H9 (cell line): Measurements from ENCODE around the gene BUD13. TPM values are rescaled to one million over a fixed set of nuclear protein-coding genes. Genes with fewer than 3 reads are reported as not detected.

ENCODE experiments used
- DNase-seq: peaks from one replicate; pipeline ENCODE4 v3.0.0-alpha.2; 2017
- H2AFZ ChIP-seq: one replicate; pipeline ENCODE4 v1.6.1; 2013; ENCODE audit warnings: mild to moderate bottlenecking, low read length, control low read depth, moderate library complexity
- H2AK5ac ChIP-seq: 2 replicates; pipeline ENCODE4 v1.6.1; 2013; ENCODE audit warnings: low read length, control low read depth, mixed read lengths; ENCODE audit not compliant: insufficient read length
- H2BK120ac ChIP-seq: one replicate; pipeline ENCODE4 v1.6.1; 2013; ENCODE audit warnings: low read depth, mild to moderate bottlenecking, low read length, control low read depth, inconsistent platforms; ENCODE audit not compliant: poor library complexity, severe bottlenecking
- H2BK12ac ChIP-seq: 2 replicates; pipeline ENCODE4 v1.6.1; 2013; ENCODE audit warnings: low read length, control low read depth, mixed read lengths, low read depth; ENCODE audit not compliant: insufficient read length
- H2BK15ac ChIP-seq: 2 replicates; pipeline ENCODE4 v1.6.1; 2013; ENCODE audit warnings: low read depth, low read length, control low read depth
- H2BK20ac ChIP-seq: one replicate; pipeline ENCODE4 v1.6.1; 2013; ENCODE audit warnings: low read depth, mild to moderate bottlenecking, low read length, control low read depth, inconsistent platforms; ENCODE audit not compliant: poor library complexity, severe bottlenecking
- H2BK5ac ChIP-seq: 2 replicates; pipeline ENCODE4 v1.6.1; 2013; ENCODE audit warnings: low read length, control low read depth, mixed read lengths; ENCODE audit not compliant: insufficient read length
- H3K14ac ChIP-seq: 2 replicates; pipeline ENCODE4 v1.6.1; 2013; ENCODE audit warnings: low read length, control low read depth; ENCODE audit not compliant: insufficient read depth
- H3K18ac ChIP-seq: 2 replicates; pipeline ENCODE4 v1.6.1; 2013; ENCODE audit warnings: low read depth, mild to moderate bottlenecking, mixed read lengths, low read length, control low read depth; ENCODE audit not compliant: insufficient read length
- H3K23ac ChIP-seq: 2 replicates; pipeline ENCODE4 v1.6.1; 2013; ENCODE audit warnings: low read length, control low read depth, mixed read lengths, low read depth; ENCODE audit not compliant: insufficient read length
- H3K23me2 ChIP-seq: 2 replicates; pipeline ENCODE4 v1.6.1; 2013; ENCODE audit warnings: low read depth, mild to moderate bottlenecking, mixed read lengths, low read length, control low read depth; ENCODE audit not compliant: insufficient read length, poor library complexity, severe bottlenecking
- H3K27ac ChIP-seq: 2 replicates; pipeline ENCODE4 v1.5.1; 2013; ENCODE audit warnings: low read length, control low read depth, mixed read lengths, low read depth; ENCODE audit not compliant: insufficient read length
- H3K27me3 ChIP-seq: 2 replicates; pipeline ENCODE4 v1.6.1; 2013; ENCODE audit warnings: low read length, control low read depth, inconsistent platforms; ENCODE audit not compliant: insufficient read depth
- H3K4ac ChIP-seq: 2 replicates; pipeline ENCODE4 v1.6.1; 2013; ENCODE audit warnings: low read depth, mild to moderate bottlenecking, control low read depth, inconsistent platforms, low read length, moderate library complexity
- H3K4me1 ChIP-seq: 2 replicates; pipeline ENCODE4 v1.6.1; 2013; ENCODE audit warnings: low read length, control low read depth, inconsistent platforms; ENCODE audit not compliant: insufficient read depth
- H3K4me2 ChIP-seq: 2 replicates; pipeline ENCODE4 v1.6.1; 2013; ENCODE audit warnings: low read length, control low read depth, mixed read lengths; ENCODE audit not compliant: insufficient read length, insufficient read depth
- H3K56ac ChIP-seq: 2 replicates; pipeline ENCODE4 v1.6.1; 2013; ENCODE audit warnings: low read depth, mild to moderate bottlenecking, mixed read lengths, low read length, control low read depth; ENCODE audit not compliant: insufficient read length
- H3K79me1 ChIP-seq: 2 replicates; pipeline ENCODE4 v1.6.1; 2013; ENCODE audit warnings: low read depth, mild to moderate bottlenecking, moderate library complexity, low read length, control low read depth, inconsistent platforms; ENCODE audit not compliant: insufficient read depth, poor library complexity, severe bottlenecking
- H3K79me2 ChIP-seq: 2 replicates; pipeline ENCODE4 v1.6.1; 2013; ENCODE audit warnings: low read length, control low read depth, inconsistent platforms; ENCODE audit not compliant: insufficient read depth
- H3K9ac ChIP-seq: 2 replicates; pipeline ENCODE4 v1.6.1; 2013; ENCODE audit warnings: low read length, control low read depth, mixed read lengths; ENCODE audit not compliant: insufficient read length; ENCODE audit errors: extremely low read depth
- H3K9me3 ChIP-seq: one replicate; pipeline ENCODE4 v1.6.1; 2013; ENCODE audit warnings: low read depth, low read length, inconsistent platforms; ENCODE audit not compliant: control insufficient read depth
- H3T11ph ChIP-seq: one replicate; pipeline ENCODE4 v1.6.1; 2013; ENCODE audit warnings: mild to moderate bottlenecking, low read length, control low read depth, inconsistent platforms
- H4K20me1 ChIP-seq: one replicate; pipeline ENCODE4 v1.6.1; 2013; ENCODE audit not compliant: control insufficient read depth, insufficient read length, insufficient read depth
- H4K5ac ChIP-seq: 2 replicates; pipeline ENCODE4 v1.6.1; 2013; ENCODE audit warnings: low read depth, mild to moderate bottlenecking, mixed read lengths, low read length, control low read depth; ENCODE audit not compliant: insufficient read length
- H4K8ac ChIP-seq: replicated peaks from 2 replicates; pipeline ENCODE4 v1.6.1; 2013; ENCODE audit warnings: low read length, control low read depth, mixed read lengths, low read depth; ENCODE audit not compliant: insufficient read length
- H4K91ac ChIP-seq: 2 replicates; pipeline ENCODE4 v1.6.1; 2013; ENCODE audit warnings: low read depth, mild to moderate bottlenecking, moderate library complexity, mixed read lengths, low read length, control low read depth; ENCODE audit not compliant: insufficient read length
- H3K27ac Mint-ChIP-seq, 3 experiments: 2 replicates in 2 of 3; 3 replicates in 1 of 3; pipeline ENCODE4 v1.8.0; 2020 to 2021; ENCODE audit warnings: mixed read lengths in 3 of 3, mild to moderate bottlenecking in 1 of 3, moderate library complexity in 1 of 3
- H3K27me3 Mint-ChIP-seq: 2 replicates; pipeline ENCODE4 v1.8.0; 2021; ENCODE audit warnings: low read depth, mild to moderate bottlenecking, moderate library complexity, mixed read lengths
- H3K36me3 Mint-ChIP-seq, 3 experiments: 2 replicates in 2 of 3; 3 replicates in 1 of 3; pipeline ENCODE4 v1.8.0; 2020 to 2021; ENCODE audit warnings: low read depth in 3 of 3, mixed read lengths in 3 of 3; ENCODE audit not compliant: insufficient read depth in 1 of 3
- H3K4me1 Mint-ChIP-seq, 2 experiments: 2 replicates each; pipeline ENCODE4 v1.8.0; 2020; ENCODE audit warnings: mixed read lengths in 2 of 2
- H3K4me3 Mint-ChIP-seq, 2 experiments: 2 replicates in 1 of 2; 3 replicates in 1 of 2; pipeline ENCODE4 v1.8.0; 2020 to 2021; ENCODE audit warnings: mild to moderate bottlenecking in 2 of 2, mixed read lengths in 2 of 2, moderate library complexity in 1 of 2
- H3K9me3 Mint-ChIP-seq, 2 experiments: 2 replicates in 1 of 2; 3 replicates in 1 of 2; pipeline ENCODE4 v1.8.0; 2020; ENCODE audit warnings: mild to moderate bottlenecking in 2 of 2, mixed read lengths in 2 of 2, moderate library complexity in 1 of 2
- CTCF ChIP-seq: fragments of 200-600 bp; sonication (generic); conservative IDR thresholded peaks from 3 replicates; pipeline ENCODE4 v1.8.0; 2021; ENCODE audit warnings: antibody characterized with exemption, mild to moderate bottlenecking
- WGBS: extraction: QIAGEN DNeasy Blood & Tissue Kit; methylation state at CpG from one replicate; pipeline ENCODE4 v1.1.7; 2013; ENCODE audit warnings: missing lambda C conversion rate, low lambda C conversion rate, mixed read lengths; ENCODE audit not compliant: insufficient read length; ENCODE audit errors: extremely low coverage; 5-methylcytosine and 5-hydroxymethylcytosine counted together
- total RNA-seq: library from RNA; stranded (reverse); gene quantifications from 2 replicates; pipeline ENCODE4 v1.2.1, GENCODE V29; 2021

The BUD13 gene
- total RNA-seq, 1 experiment from 2014 or later: 30.0 TPM

- H3K14ac ChIP-seq: no peak overlapping the region; the same call in 1 of the 2 replicates
- no peak overlapping the region for H2BK120ac ChIP-seq
- no peak overlapping the region for H3K9ac ChIP-seq
- H3T11ph ChIP-seq: no peak overlapping the region
- H2BK20ac ChIP-seq: no peak overlapping the region
- no peaks in the 10 kb centered on the region; a peak in 1 of 5 replicates for H3K9me3 Mint-ChIP-seq
- H3K36me3 Mint-ChIP-seq: no peaks in the 10 kb centered on the region
- peaks cover 4% of the 10 kb centered on the region for H3K23me2 ChIP-seq
- no peak overlapping the region for H4K5ac ChIP-seq
- peaks cover 30 to 35% of the 10 kb centered on the region in 2 experiments for H3K4me1 Mint-ChIP-seq
- no peak overlapping the region for H4K8ac ChIP-seq
- H4K20me1 ChIP-seq: no peaks in the 10 kb centered on the region
- no peak overlapping the region for H3K56ac ChIP-seq
- H3K27ac ChIP-seq: no peak overlapping the region
- peaks cover 3% of the 10 kb centered on the region; the same call in 1 of the 2 replicates for H3K27me3 Mint-ChIP-seq
- H3K79me2 ChIP-seq: no peaks in the 10 kb centered on the region
- no peaks in the 10 kb centered on the region for H3K79me1 ChIP-seq
- no peak overlapping the region for H3K23ac ChIP-seq
- DNase-seq: no peak
- no peak overlapping the region for H2AFZ ChIP-seq
- no peaks in the 10 kb centered on the region for H3K9me3 ChIP-seq
- H2AK5ac ChIP-seq: no peak overlapping the region
- H2BK12ac ChIP-seq: no peak overlapping the region
- H3K4ac ChIP-seq: no peak overlapping the region
- no peaks in the 10 kb centered on the region; the same call in 1 of the 2 replicates for H3K27me3 ChIP-seq
- H2BK5ac ChIP-seq: no peak overlapping the region
- H2BK15ac ChIP-seq: no peak overlapping the region
- WGBS: no CpG with 5 or more reads among the region's 11 CpGs
- H3K4me1 ChIP-seq: no peaks in the 10 kb centered on the region; the same call in 1 of the 2 replicates
- H4K91ac ChIP-seq: no peak overlapping the region
- no peak for TF ChIP-seq CTCF
- peak overlapping the region in 1 of 3 experiments; percentile 26; a peak in 1 of 7 replicates for H3K27ac Mint-ChIP-seq
- no peak overlapping the region for H3K4me2 ChIP-seq
- H3K18ac ChIP-seq: no peak overlapping the region
- no peak overlapping the region for H3K4me3 Mint-ChIP-seq
Measured at GRCh38 chr11:116733969-116734508, 38.7 kb downstream of the BUD13 start.
